ENCODE results near the gene ARHGAP11A.

The ARHGAP11A gene

GRCh38 chr15:32656496-32656895, 41.2 kb downstream of the ARHGAP11A start:
- peaks cover 2% of the 10 kb centered on the region for H3K79me1 ChIP-seq (ENCODE audit: low read depth, low read length)
- no CpG with 5 or more reads among the region's 9 CpGs for WGBS, 2 donors (ENCODE audit: extremely low coverage in 2 of 2, insufficient read length in 2 of 2, insufficient replicate concordance in 1 of 2)
- no peak overlapping the region for H3K14ac ChIP-seq (ENCODE audit: low read length)
- no peaks in the 10 kb centered on the region for H3K9me3 ChIP-seq (replicated peaks in 1 of 2; ENCODE audit: control insufficient read depth in 2 of 2, insufficient read depth in 1 of 2, low read depth in 1 of 2, low read length in 2 of 2)
- H2BK120ac ChIP-seq (ENCODE audit: low read depth, low read length), result no peak overlapping the region
- no peak overlapping the region for H3K23ac ChIP-seq (ENCODE audit: low read depth, low read length, poor library complexity)
- no peak overlapping the region for H3K4ac ChIP-seq (ENCODE audit: low read length)
- H3K27me3 ChIP-seq (ENCODE audit: control insufficient read depth in 3 of 3, insufficient read depth in 3 of 3, low read depth in 1 of 3, low read length in 3 of 3), result no peaks in the 10 kb centered on the region
- H2BK12ac ChIP-seq (ENCODE audit: low read length), result no peak overlapping the region
- H2BK5ac ChIP-seq (ENCODE audit: low read length), result no peak overlapping the region
- no peak for DNase-seq (ENCODE audit: low spot score)
- H2AK5ac ChIP-seq (ENCODE audit: low read depth, low read length), result no peak overlapping the region
- H3K4me1 ChIP-seq (ENCODE audit: control insufficient read depth in 2 of 2, insufficient read depth in 1 of 2, low read depth in 1 of 2, low read length in 2 of 2), result peaks cover 0 to 5% of the 10 kb centered on the region in 2 donors
- peaks cover 0 to 2% of the 10 kb centered on the region in 2 donors for H3K36me3 ChIP-seq (replicated peaks in 1 of 2; ENCODE audit: control insufficient read depth in 2 of 2, insufficient read depth in 2 of 2, low read length in 2 of 2)
- no peak overlapping the region for H2BK15ac ChIP-seq (ENCODE audit: low read length)
- H2AFZ ChIP-seq (ENCODE audit: low read length), result no peak overlapping the region
- H3K27ac ChIP-seq (replicated peaks; ENCODE audit: low read length), result no peak overlapping the region
- no peak overlapping the region for H3K4me3 ChIP-seq (ENCODE audit: low read length in 2 of 2)
- no peak overlapping the region for H4K91ac ChIP-seq (ENCODE audit: low read depth, low read length, poor library complexity)
- no peak overlapping the region for H3K4me2 ChIP-seq (ENCODE audit: insufficient read depth, low read length, poor library complexity, severe bottlenecking)
- no peak overlapping the region for H4K8ac ChIP-seq (ENCODE audit: low read depth, low read length)
- no peak overlapping the region for H3K18ac ChIP-seq (ENCODE audit: low read length)
- no peak overlapping the region for H3K9ac ChIP-seq (ENCODE audit: low read depth, low read length, poor library complexity)

DNA sequence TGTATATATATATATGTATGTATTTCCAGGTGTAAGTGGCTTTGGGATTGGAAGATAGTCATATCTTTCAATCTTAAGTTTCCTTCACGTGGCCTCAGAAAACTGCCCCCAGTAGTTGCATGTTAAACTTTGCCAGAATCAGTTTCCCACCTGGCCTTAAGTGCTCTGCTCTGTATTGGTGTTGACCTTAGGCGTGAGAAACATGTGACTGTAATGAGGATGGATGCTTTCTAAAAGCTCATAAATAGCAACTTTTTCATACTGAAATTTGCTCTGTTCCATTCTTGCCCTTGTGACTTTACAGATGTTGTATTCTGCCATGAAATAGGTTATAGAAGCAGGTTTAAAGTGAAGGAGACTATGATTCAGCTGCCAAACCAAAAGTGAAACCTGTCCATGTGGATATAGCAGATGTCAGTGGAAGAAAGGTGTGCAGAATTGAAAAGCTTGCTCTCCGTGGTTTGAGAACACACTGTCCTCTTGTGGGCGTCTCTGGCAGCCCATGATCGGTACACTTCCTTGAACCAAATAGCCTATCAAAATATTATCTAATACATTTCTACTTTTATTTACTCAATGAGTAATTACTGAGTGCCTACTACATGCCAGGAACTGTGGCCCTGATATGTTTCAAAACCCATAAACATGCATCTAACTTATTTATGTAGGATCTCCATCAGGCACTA, 42.0 kb downstream of the ARHGAP11A start:
- no CpG with 5 or more reads among the region's 5 CpGs for WGBS, 2 donors (ENCODE audit: extremely low coverage in 2 of 2, insufficient read length in 2 of 2, insufficient replicate concordance in 1 of 2)
- Histone ChIP-seq H3K4me1 (ENCODE audit: control insufficient read depth in 2 of 2, insufficient read depth in 1 of 2, low read depth in 1 of 2, low read length in 2 of 2) (peaks cover 0 to 5% of the 10 kb centered on the region in 2 donors), H2BK120ac (ENCODE audit: low read depth, low read length) (no peak overlapping the region), H3K9ac (ENCODE audit: low read depth, low read length, poor library complexity) (no peak overlapping the region), H3K27ac (replicated peaks; ENCODE audit: low read length) (no peak overlapping the region), H3K79me1 (ENCODE audit: low read depth, low read length) (peaks cover 2% of the 10 kb centered on the region), H3K4ac (ENCODE audit: low read length) (no peak overlapping the region), H3K4me3 (ENCODE audit: low read length in 2 of 2) (no peak overlapping the region), H3K4me2 (ENCODE audit: insufficient read depth, low read length, poor library complexity, severe bottlenecking) (no peak overlapping the region), H2BK15ac (ENCODE audit: low read length) (no peak overlapping the region), H2AK5ac (ENCODE audit: low read depth, low read length) (no peak overlapping the region), H3K9me3 (replicated peaks in 1 of 2; ENCODE audit: control insufficient read depth in 2 of 2, insufficient read depth in 1 of 2, low read depth in 1 of 2, low read length in 2 of 2) (no peaks in the 10 kb centered on the region), H3K36me3 (replicated peaks in 1 of 2; ENCODE audit: control insufficient read depth in 2 of 2, insufficient read depth in 2 of 2, low read length in 2 of 2) (peaks cover 0 to 2% of the 10 kb centered on the region in 2 donors), H2AFZ (ENCODE audit: low read length) (no peak overlapping the region), H4K8ac (ENCODE audit: low read depth, low read length) (no peak overlapping the region), H3K18ac (ENCODE audit: low read length) (no peak overlapping the region), H3K23ac (ENCODE audit: low read depth, low read length, poor library complexity) (no peak overlapping the region), H2BK5ac (ENCODE audit: low read length) (no peak overlapping the region), H2BK12ac (ENCODE audit: low read length) (no peak overlapping the region), H3K14ac (ENCODE audit: low read length) (no peak overlapping the region), H4K91ac (ENCODE audit: low read depth, low read length, poor library complexity) (no peak overlapping the region), H3K27me3 (ENCODE audit: control insufficient read depth in 3 of 3, insufficient read depth in 3 of 3, low read depth in 1 of 3, low read length in 3 of 3) (no peaks in the 10 kb centered on the region)
- DNase-seq (ENCODE audit: low spot score), result no peak

- WGBS, 2 donors (ENCODE audit: extremely low coverage in 2 of 2, insufficient read length in 2 of 2, insufficient replicate concordance in 1 of 2), result no CpG with 5 or more reads among the region's 2 CpGs
- H3K27ac ChIP-seq (replicated peaks; ENCODE audit: low read length), result no peak overlapping the region
- H2BK5ac ChIP-seq (ENCODE audit: low read length), result no peak overlapping the region
- no peak overlapping the region for H2AFZ ChIP-seq (ENCODE audit: low read length)
- no peak overlapping the region for H3K23ac ChIP-seq (ENCODE audit: low read depth, low read length, poor library complexity)
- H3K9ac ChIP-seq (ENCODE audit: low read depth, low read length, poor library complexity), result no peak overlapping the region
- no peak overlapping the region for H2AK5ac ChIP-seq (ENCODE audit: low read depth, low read length)
- H3K14ac ChIP-seq (ENCODE audit: low read length), result no peak overlapping the region
- no peaks in the 10 kb centered on the region for H3K9me3 ChIP-seq (replicated peaks in 1 of 2; ENCODE audit: control insufficient read depth in 2 of 2, insufficient read depth in 1 of 2, low read depth in 1 of 2, low read length in 2 of 2)
- H3K4me3 ChIP-seq (ENCODE audit: low read length in 2 of 2), result no peak overlapping the region
- H2BK120ac ChIP-seq (ENCODE audit: low read depth, low read length), result no peak overlapping the region
- no peaks in the 10 kb centered on the region for H3K27me3 ChIP-seq (ENCODE audit: control insufficient read depth in 3 of 3, insufficient read depth in 3 of 3, low read depth in 1 of 3, low read length in 3 of 3)
- no peak overlapping the region for H2BK15ac ChIP-seq (ENCODE audit: low read length)
- DNase-seq (ENCODE audit: low spot score), result no peak
- H3K4me1 ChIP-seq (ENCODE audit: control insufficient read depth in 2 of 2, insufficient read depth in 1 of 2, low read depth in 1 of 2, low read length in 2 of 2), result peaks cover 0 to 5% of the 10 kb centered on the region in 2 donors
- H3K4ac ChIP-seq (ENCODE audit: low read length), result no peak overlapping the region
- no peak overlapping the region for H2BK12ac ChIP-seq (ENCODE audit: low read length)
- no peak overlapping the region for H4K91ac ChIP-seq (ENCODE audit: low read depth, low read length, poor library complexity)
- H3K4me2 ChIP-seq (ENCODE audit: insufficient read depth, low read length, poor library complexity, severe bottlenecking), result no peak overlapping the region
- peaks cover 0 to 2% of the 10 kb centered on the region in 2 donors for H3K36me3 ChIP-seq (replicated peaks in 1 of 2; ENCODE audit: control insufficient read depth in 2 of 2, insufficient read depth in 2 of 2, low read length in 2 of 2)
- H4K8ac ChIP-seq (ENCODE audit: low read depth, low read length), result no peak overlapping the region
- no peak overlapping the region for H3K18ac ChIP-seq (ENCODE audit: low read length)
- peaks cover 2% of the 10 kb centered on the region for H3K79me1 ChIP-seq (ENCODE audit: low read depth, low read length)
Observed at GRCh38 chr15:32657941-32658340, 42.6 kb downstream of the ARHGAP11A start.

DNA sequence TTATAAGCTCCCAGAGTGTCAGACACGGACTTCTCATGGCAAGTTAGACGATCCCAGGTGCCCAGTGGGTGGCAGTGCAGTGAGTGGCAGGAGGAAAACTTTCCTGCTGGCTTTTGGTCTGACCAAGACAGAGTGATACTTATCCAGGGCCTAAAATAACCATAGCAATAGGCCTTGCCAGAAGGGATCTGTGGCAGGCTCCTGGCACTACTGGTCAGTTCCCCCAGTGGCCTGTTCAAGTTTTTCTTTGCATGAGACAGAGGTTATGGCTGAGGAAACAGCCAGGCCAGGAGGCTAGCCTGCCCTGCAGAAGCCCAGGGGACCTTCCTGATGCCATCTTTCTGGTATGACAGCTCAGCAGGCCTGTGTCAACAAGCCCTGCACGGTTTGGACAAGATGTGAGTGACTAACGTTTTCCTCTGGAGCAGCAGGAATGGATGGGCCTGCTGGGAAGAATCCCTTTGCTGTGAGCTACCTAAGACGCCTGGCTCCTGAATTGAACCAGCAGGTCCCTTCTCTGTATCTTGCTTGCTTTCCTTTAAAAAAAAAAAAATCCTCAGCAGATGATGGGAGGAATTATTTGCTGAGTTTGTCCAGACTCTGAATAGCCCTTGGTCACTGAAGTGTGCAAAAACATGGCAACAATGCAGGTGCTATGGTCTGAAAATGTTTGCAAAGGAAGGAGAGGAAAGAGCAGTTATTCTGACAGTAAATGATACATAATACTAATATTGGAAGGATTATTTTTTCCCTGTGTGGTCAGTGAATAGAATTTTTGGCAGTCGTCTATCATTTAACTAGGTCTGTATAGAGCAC, 44.2 kb downstream of the ARHGAP11A start:
- H3K4me2 ChIP-seq (ENCODE audit: insufficient read depth, low read length, poor library complexity, severe bottlenecking), result no peak overlapping the region
- no peaks in the 10 kb centered on the region for H3K9me3 ChIP-seq (replicated peaks in 1 of 2; ENCODE audit: control insufficient read depth in 2 of 2, insufficient read depth in 1 of 2, low read depth in 1 of 2, low read length in 2 of 2)
- no peak overlapping the region for H3K4me3 ChIP-seq (ENCODE audit: low read length in 2 of 2)
- H4K91ac ChIP-seq (ENCODE audit: low read depth, low read length, poor library complexity), result no peak overlapping the region
- H3K14ac ChIP-seq (ENCODE audit: low read length), result no peak overlapping the region
- H3K4me1 ChIP-seq (ENCODE audit: control insufficient read depth in 2 of 2, insufficient read depth in 1 of 2, low read depth in 1 of 2, low read length in 2 of 2), result peaks cover 0 to 5% of the 10 kb centered on the region in 2 donors
- no peak overlapping the region for H2BK5ac ChIP-seq (ENCODE audit: low read length)
- no CpG with 5 or more reads among the region's 6 CpGs for WGBS, 2 donors (ENCODE audit: extremely low coverage in 2 of 2, insufficient read length in 2 of 2, insufficient replicate concordance in 1 of 2)
- no peak overlapping the region for H2BK15ac ChIP-seq (ENCODE audit: low read length)
- H3K79me1 ChIP-seq (ENCODE audit: low read depth, low read length), result peaks cover 2% of the 10 kb centered on the region
- no peak overlapping the region for H3K9ac ChIP-seq (ENCODE audit: low read depth, low read length, poor library complexity)
- no peak overlapping the region for H3K23ac ChIP-seq (ENCODE audit: low read depth, low read length, poor library complexity)
- H3K18ac ChIP-seq (ENCODE audit: low read length), result no peak overlapping the region
- H2AFZ ChIP-seq (ENCODE audit: low read length), result peak overlapping the region; percentile 71
- H3K36me3 ChIP-seq (replicated peaks in 1 of 2; ENCODE audit: control insufficient read depth in 2 of 2, insufficient read depth in 2 of 2, low read length in 2 of 2), result peaks cover 0 to 2% of the 10 kb centered on the region in 2 donors
- H4K8ac ChIP-seq (ENCODE audit: low read depth, low read length), result no peak overlapping the region
- H3K27ac ChIP-seq (replicated peaks; ENCODE audit: low read length), result no peak overlapping the region
- no peak overlapping the region for H3K4ac ChIP-seq (ENCODE audit: low read length)
- DNase-seq (ENCODE audit: low spot score), result no peak
- no peak overlapping the region for H2BK12ac ChIP-seq (ENCODE audit: low read length)
- no peak overlapping the region for H2BK120ac ChIP-seq (ENCODE audit: low read depth, low read length)
- no peaks in the 10 kb centered on the region for H3K27me3 ChIP-seq (ENCODE audit: control insufficient read depth in 3 of 3, insufficient read depth in 3 of 3, low read depth in 1 of 3, low read length in 3 of 3)
- no peak overlapping the region for H2AK5ac ChIP-seq (ENCODE audit: low read depth, low read length)
